HTR-8/SVneo (cell line): Measurements from ENCODE around the gene GNB3.
A peak's percentile ranks its signal among the peaks of the same experiment; 100 is the strongest.

Experiments used
- DNase-seq: peaks from one replicate; pipeline ENCODE4 v3.0.0; 2011; ENCODE audit warnings: low spot score, mixed read lengths; ENCODE audit not compliant: insufficient read length
- FAIRE-seq: peaks from 2 replicates; lab custom pipeline; 2011; peaks lifted over from hg19 to GRCh38; lab: Jason Lieb, UNC

GNB3 gene

GRCh38 chr12:6840761-6841515 is at the start of gene GNB3:
Gene GNB3, plus strand, starts transcription at chr12:6840925. Its CDS starts 363 bp downstream, at chr12:6841288.
- FAIRE-seq (no peak), DNase-seq (no peak)

DNA sequence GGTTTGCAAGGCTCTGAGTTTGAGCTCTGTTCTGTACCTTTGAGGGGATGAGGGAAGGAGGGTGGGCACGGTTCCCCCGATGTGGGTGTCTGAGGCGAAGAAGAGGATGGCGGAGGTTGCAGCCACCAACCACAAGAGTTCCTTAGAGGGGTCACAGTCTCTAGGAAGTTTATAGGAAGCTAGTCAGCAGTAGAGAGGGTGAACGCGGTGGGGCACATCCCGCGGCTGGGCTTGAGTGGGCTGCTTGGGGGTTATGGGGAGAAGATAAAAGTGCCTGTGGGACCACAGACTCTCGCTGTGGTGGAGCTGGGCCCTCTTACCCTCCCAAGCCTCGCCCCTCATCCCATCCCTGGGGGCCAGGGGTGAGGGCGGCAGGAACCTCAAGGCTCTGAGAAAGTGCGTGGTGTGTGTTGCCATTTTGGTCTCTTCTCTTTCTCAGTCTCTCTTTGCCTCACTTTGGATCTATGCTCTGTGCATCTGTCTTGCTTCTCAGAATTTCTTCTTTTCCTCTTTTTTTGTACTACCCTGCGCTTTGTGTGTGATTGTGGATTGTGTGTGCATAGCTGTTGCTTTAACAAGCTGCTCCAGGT is 48.7 kb upstream of the GNB3 start:
- DNase-seq (no peak), FAIRE-seq (no peak)

DNA sequence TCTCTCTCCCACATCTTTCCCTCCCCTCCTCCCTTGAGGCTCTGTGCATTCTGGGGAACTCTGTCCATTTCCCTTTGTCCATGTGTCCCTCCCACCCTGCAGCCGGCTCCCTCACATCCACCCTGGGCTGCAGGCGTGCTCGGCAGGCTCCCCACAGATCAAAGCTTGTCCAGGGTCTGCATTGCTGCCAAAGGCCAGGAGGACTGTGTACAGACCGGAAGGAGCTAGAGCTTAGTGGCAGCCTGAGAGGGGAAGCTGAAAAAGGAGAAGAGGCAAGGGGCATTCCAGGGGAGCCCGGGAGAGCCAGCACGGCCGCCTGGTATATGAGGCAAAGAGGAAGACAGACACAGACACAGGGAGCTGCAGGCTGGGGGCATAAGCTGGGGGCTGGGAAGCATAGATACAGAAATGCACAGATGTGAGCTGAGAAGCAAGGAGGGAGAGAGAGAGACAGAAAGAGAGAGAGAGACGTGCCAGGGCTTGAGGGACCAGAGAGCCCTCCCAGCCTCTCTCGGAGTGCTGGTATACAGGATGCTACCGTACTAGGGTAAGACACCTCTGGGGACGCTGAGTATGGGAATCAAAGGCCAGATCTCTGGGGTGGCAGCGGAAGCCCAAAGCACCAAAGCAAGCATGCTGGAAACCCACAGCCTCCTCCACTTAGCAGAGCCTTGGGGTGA is 48.1 kb upstream of the GNB3 start:
- FAIRE-seq, result no peak
- DNase-seq, result no peak

GRCh38 chr12:6795088-6795487 is 45.6 kb upstream of the GNB3 start:
- DNase-seq, result no peak
- no peak for FAIRE-seq

- FAIRE-seq, result no peak
- no peak for DNase-seq
Measured at GRCh38 chr12:6796576-6796975, 44.1 kb upstream of the GNB3 start.

DNA sequence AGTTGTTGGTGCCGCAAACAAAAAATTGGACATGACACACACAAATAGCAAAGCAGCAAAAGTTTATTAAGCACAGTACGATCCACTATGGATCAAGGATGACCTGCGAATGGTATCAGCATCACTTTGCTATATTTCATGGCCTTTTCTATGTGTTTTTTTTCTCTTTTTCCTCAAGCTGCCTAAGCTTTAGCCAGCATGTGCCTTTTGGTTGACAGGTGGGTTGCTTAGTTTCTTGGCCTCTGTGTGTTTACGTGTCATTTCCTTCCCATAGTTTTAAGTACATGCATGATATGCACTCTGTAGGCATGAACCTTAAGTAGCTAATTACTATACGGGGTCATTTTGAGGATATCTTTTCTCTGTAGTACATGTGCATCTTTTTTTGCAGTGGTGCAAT is 41.6 kb upstream of the GNB3 start:
- no peak for FAIRE-seq
- no peak for DNase-seq

- no peak for DNase-seq
- no peak for FAIRE-seq
Measured at GRCh38 chr12:6807170-6807569, 33.6 kb upstream of the GNB3 start.

- FAIRE-seq (no peak), DNase-seq (no peak)
Measured at GRCh38 chr12:6809056-6809455, 31.7 kb upstream of the GNB3 start.

- no peak for DNase-seq
- no peak for FAIRE-seq
Measured at GRCh38 chr12:6810758-6811157, 30.0 kb upstream of the GNB3 start.

GRCh38 chr12:6813363-6813762 is 27.4 kb upstream of the GNB3 start:
- FAIRE-seq (no peak), DNase-seq (no peak)

DNA sequence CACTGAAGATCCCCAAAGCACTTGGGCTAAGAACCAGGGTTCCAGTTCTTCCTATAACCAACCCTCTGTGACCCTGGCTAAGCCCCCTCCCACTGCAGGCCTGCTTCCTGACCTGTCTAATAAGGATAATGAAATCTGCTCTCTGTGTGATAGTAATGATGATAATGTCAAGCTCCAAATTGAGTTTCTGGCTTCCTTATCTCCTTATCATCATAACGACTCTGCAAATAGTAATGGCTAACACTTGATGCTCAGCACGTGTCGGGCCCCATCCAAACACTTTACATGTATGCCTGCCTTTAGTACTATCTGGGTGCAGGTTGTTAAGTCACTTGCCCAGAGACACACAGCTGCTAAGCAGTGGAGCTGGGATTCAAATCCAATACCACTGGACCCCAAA is 24.1 kb upstream of the GNB3 start:
- FAIRE-seq (no peak), DNase-seq (no peak)

DNA sequence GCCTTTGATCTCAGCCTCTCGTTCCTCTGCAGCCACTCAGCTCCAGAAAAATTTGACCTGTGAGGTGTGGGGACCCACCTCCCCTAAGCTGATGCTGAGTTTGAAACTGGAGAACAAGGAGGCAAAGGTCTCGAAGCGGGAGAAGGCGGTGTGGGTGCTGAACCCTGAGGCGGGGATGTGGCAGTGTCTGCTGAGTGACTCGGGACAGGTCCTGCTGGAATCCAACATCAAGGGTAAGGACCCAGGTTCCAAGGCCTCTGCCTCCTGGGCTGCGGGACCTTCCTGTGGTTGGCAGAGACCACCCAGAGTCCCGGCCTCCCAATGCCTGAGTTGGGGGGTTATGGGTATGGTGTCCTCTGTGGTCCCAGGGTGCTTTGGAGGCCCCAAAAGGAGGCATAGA is 23.6 kb upstream of the GNB3 start:
- no peak for DNase-seq

DNA sequence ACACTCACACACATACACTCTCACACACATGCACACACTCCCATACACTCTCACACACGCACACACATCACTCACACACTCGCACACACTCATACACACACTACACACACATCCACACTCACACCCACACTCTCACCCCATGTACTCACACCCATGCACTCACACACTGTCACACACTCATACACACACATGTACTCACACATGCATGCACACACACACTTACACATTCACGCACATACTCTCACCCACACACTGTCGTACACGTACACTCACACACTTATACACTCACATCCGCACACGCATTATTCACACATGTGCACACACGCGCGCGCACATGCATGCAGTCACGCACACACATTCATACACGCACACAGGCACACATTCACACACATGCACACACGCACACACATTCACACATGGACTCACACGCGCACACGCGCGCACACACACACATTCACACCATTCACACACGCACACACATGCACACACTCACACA is 23.0 kb upstream of the GNB3 start:
- no peak for DNase-seq
- FAIRE-seq, result peak; percentile 100

More for the DNA sequence above, 23.6 kb upstream of the GNB3 start:
- no peak for FAIRE-seq

DNA sequence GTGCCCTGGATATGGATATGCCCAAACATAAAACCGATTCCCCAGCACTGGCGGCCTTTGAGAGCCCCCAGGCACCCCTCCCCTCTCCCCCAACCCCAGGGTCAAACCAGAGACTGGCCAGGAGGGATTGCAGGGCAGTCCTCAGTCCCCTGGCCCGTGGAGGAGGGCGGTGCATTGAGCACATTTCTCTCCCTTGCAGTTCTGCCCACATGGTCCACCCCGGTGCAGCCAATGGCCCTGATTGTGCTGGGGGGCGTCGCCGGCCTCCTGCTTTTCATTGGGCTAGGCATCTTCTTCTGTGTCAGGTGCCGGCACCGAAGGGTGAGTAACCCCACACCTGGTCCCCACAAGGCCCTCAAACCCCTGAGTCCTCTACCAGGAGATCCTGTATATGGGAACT is 22.5 kb upstream of the GNB3 start:
- DNase-seq (no peak), FAIRE-seq (no peak)

DNA sequence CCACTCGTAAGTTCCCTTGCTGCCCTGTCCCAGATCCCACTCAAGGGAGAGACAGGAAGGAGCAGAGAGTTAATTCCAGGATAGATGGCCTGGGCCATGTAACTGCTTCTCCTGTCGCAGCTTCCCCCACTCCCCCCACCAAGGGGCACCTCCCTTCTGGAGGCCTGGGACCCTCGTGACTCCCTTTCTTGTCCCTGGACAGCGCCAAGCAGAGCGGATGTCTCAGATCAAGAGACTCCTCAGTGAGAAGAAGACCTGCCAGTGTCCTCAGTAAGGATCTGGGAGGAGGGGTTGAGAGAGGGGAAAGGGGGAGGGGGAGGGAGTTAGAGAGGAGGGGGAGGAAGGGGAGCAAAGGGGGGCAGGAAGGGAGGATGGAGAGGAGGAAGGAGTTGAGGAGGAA is 22.1 kb upstream of the GNB3 start:
- FAIRE-seq (no peak), DNase-seq (no peak)

DNA sequence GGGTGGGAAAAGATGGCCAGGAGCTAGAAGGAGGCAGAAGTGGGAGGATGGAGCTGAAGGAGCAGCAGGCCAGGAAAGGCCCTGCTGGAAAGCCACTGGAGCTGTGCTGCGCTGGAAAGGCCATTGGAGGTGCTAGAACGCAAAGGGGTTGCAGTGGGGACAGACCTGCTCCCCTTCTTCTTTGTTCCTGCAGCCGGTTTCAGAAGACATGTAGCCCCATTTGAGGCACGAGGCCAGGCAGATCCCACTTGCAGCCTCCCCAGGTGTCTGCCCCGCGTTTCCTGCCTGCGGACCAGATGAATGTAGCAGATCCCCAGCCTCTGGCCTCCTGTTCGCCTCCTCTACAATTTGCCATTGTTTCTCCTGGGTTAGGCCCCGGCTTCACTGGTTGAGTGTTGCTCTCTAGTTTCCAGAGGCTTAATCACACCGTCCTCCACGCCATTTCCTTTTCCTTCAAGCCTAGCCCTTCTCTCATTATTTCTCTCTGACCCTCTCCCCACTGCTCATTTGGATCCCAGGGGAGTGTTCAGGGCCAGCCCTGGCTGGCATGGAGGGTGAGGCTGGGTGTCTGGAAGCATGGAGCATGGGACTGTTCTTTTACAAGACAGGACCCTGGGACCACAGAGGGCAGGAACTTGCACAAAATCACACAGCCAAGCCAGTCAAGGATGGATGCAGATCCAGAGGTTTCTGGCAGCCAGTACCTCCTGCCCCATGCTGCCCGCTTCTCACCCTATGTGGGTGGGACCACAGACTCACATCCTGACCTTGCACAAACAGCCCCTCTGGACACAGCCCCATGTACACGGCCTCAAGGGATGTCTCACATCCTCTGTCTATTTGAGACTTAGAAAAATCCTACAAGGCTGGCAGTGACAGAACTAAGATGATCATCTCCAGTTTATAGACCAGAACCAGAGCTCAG is 21.4 kb upstream of the GNB3 start:
- FAIRE-seq, result no peak
- no peak for DNase-seq

GRCh38 chr12:6820166-6820565 is 20.6 kb upstream of the GNB3 start:
- FAIRE-seq (no peak), DNase-seq (no peak)

- DNase-seq (peak; percentile 73), FAIRE-seq (no peak)
Measured at GRCh38 chr12:6821591-6822425, 18.9 kb upstream of the GNB3 start, which contains the start of gene GPR162. Gene GPR162, plus strand, starts transcription at chr12:6821821. Its CDS starts 2,078 bp downstream, at chr12:6823899.

DNA sequence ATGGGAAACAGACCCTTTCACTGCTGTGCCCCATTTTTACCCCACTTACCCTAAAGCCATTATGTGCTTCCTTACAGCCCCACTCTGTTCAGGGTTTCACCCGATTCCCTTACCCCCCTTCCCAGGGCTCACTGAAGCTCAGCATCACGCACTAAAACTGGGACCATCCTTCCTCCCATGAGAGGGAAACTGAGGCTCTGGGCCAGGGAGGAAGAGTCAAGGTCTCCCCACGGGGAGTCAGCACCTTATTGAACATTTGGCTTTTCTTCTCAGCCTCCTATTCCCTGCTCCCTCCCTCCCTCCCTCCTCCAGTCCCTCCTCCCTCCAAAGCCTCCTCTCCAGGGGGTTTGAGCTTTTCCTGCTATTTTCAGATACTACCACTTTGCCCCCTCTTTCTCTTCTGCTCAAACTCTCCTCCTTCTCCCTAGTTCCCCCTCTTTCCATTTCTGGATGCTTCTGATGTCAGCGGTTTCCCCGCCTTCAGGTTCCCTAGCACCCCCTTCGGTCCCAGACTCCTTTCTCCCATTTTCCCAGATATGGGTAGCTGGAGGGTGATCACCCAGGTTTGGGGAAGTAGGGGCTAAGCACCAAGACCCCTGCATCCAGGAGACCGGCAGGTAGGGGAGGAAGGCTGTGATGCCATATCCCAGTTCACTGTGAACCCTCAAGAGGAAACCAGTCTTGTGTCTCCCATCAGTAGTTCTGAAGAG is 18.1 kb upstream of the GNB3 start:
- DNase-seq, result no peak
- FAIRE-seq, result peak; percentile 46
